Keratinocyte (primary cell): ENCODE measurements around the gene DEFB116. TPM values are rescaled to one million over a fixed set of nuclear protein-coding genes. Genes with fewer than 3 reads are reported as not detected.

Experiments used
- DNase-seq: peaks from one replicate; pipeline ENCODE4 v3.0.0-alpha.2; 2011; ENCODE audit warnings: low read depth, missing footprints, low spot score
- FAIRE-seq: peaks from 2 replicates; lab custom pipeline; 2011; peaks lifted over from hg19 to GRCh38; lab: Jason Lieb, UNC
- H2AFZ ChIP-seq: 2 replicates; pipeline ENCODE4 v1.6.0; 2012; ENCODE audit warnings: low read length, control low read depth, inconsistent platforms; ENCODE audit not compliant: control insufficient read depth
- H3K27ac ChIP-seq: 2 replicates; pipeline ENCODE4 v1.5.1; 2011; ENCODE audit warnings: low read length; ENCODE audit not compliant: control insufficient read depth, insufficient read depth
- H3K27me3 ChIP-seq: 3 replicates; pipeline ENCODE4 v1.6.0; 2011; ENCODE audit warnings: low read length; ENCODE audit not compliant: control insufficient read depth, insufficient read depth; ENCODE audit errors: extremely low read depth
- H3K36me3 ChIP-seq, 2 experiments: 2 replicates in 1 of 2; 3 replicates in 1 of 2; pipeline ENCODE4 v1.5.1; 2011; ENCODE audit warnings: low read length in 2 of 2, mild to moderate bottlenecking in 1 of 2; ENCODE audit not compliant: control insufficient read depth in 2 of 2, insufficient read depth in 2 of 2; ENCODE audit errors: extremely low read depth in 1 of 2
- H3K4me1 ChIP-seq: 3 replicates; pipeline ENCODE4 v1.5.1; 2011; ENCODE audit warnings: low read length; ENCODE audit not compliant: control insufficient read depth, insufficient read depth; ENCODE audit errors: extremely low read depth
- H3K4me2 ChIP-seq: 3 replicates; pipeline ENCODE4 v1.6.0; 2011; ENCODE audit warnings: low read depth, low read length; ENCODE audit not compliant: control insufficient read depth, insufficient read depth; ENCODE audit errors: extremely low read depth
- H3K4me3 ChIP-seq, 3 experiments: fragments of 200-600 bp in 1 of 3; sonication (generic) in 1 of 3; 2 replicates in 2 of 3; 3 replicates in 1 of 3; pipeline ENCODE4 v1.5.1; 2011 to 2016; ENCODE audit warnings: low read length in 3 of 3, mild to moderate bottlenecking in 3 of 3, control low read depth in 2 of 3, inconsistent platforms in 1 of 3, low read depth in 1 of 3, mixed read lengths in 1 of 3, mixed run types in 1 of 3, moderate library complexity in 1 of 3; ENCODE audit not compliant: control insufficient read depth in 2 of 3, insufficient read depth in 2 of 3; ENCODE audit errors: extremely low read depth in 1 of 3
- H3K79me2 ChIP-seq: 2 replicates; pipeline ENCODE4 v1.6.0; 2012; ENCODE audit warnings: low read length; ENCODE audit not compliant: control insufficient read depth, insufficient read depth
- H3K9ac ChIP-seq: 3 replicates; pipeline ENCODE4 v1.6.0; 2011; ENCODE audit warnings: low read length; ENCODE audit not compliant: control insufficient read depth, insufficient read depth; ENCODE audit errors: extremely low read depth
- H3K9me1 ChIP-seq: 3 replicates; pipeline ENCODE4 v1.6.0; 2011; ENCODE audit warnings: low read length; ENCODE audit not compliant: control insufficient read depth, insufficient read depth; ENCODE audit errors: extremely low read depth
- H3K9me3 ChIP-seq: 2 replicates; pipeline ENCODE4 v1.5.1; 2012; ENCODE audit warnings: low read depth, low read length; ENCODE audit not compliant: control insufficient read depth
- H4K20me1 ChIP-seq: 3 replicates; pipeline ENCODE4 v1.6.0; 2011; ENCODE audit warnings: low read length; ENCODE audit not compliant: control insufficient read depth, insufficient read depth; ENCODE audit errors: extremely low read depth
- EZH2 ChIP-seq: IDR thresholded peaks from one replicate; pipeline ENCODE4 v1.6.1; 2012; ENCODE audit warnings: inconsistent platforms, mild to moderate bottlenecking, low read length, moderate library complexity
- dilution Hi-C: fragments of 300-500 bp; cut with MboI; formaldehyde crosslinking; loops from one replicate; pipeline ENCODE4 v1.7.0; 2020; ENCODE audit warnings: low sequenced_read_pairs; ENCODE audit not compliant: extremely low pct_ligation_motif_present
- polyA plus RNA-seq, 5 experiments: library from polyadenylated mRNA; depleted of rRNA in 3 of 5; stranded (reverse) in 3 of 5; stranded (forward) in 1 of 5; unstranded in 1 of 5; fragments of >200 nt; gene quantifications; 1 replicate in 1 of 5; 2 replicates in 3 of 5; 3 replicates in 1 of 5; pipeline versions ENCODE4 v1.2.1 to v1.2.3, GENCODE V29; 2011 to 2012; ENCODE audit warnings: missing spikeins in 2 of 5, low read depth in 1 of 5, low replicate concordance in 1 of 5
- TF ChIP-seq, protein P1 (sequence below), 3 experiments: IDR thresholded peaks in 1 of 3; conservative IDR thresholded peaks in 1 of 3; optimal IDR thresholded peaks in 1 of 3; 2 replicates in 2 of 3; 3 replicates in 1 of 3; pipeline versions ENCODE3 to v1.5.1; 2011; ENCODE audit warnings: low read length in 3 of 3, mild to moderate bottlenecking in 3 of 3, moderate library complexity in 2 of 3, control low read depth in 1 of 3, inconsistent platforms in 1 of 3; ENCODE audit not compliant: insufficient read depth in 2 of 3; ENCODE audit errors: extremely low read depth in 1 of 3

The DEFB116 gene
- polyA plus RNA-seq, 1 donor (not counting 4 experiments of a cell fraction or from before 2014, with no cell fraction given) = not detected

GRCh38 chr20:31274441-31274840 is 33.9 kb downstream of the DEFB116 start:
- FAIRE-seq (no peak), DNase-seq (no peak)
- no peaks in the 10 kb centered on the region for H3K36me3 ChIP-seq
- H2AFZ ChIP-seq = no peak overlapping the region
- H3K9ac ChIP-seq = no peak overlapping the region
- TF ChIP-seq, protein P1, sequence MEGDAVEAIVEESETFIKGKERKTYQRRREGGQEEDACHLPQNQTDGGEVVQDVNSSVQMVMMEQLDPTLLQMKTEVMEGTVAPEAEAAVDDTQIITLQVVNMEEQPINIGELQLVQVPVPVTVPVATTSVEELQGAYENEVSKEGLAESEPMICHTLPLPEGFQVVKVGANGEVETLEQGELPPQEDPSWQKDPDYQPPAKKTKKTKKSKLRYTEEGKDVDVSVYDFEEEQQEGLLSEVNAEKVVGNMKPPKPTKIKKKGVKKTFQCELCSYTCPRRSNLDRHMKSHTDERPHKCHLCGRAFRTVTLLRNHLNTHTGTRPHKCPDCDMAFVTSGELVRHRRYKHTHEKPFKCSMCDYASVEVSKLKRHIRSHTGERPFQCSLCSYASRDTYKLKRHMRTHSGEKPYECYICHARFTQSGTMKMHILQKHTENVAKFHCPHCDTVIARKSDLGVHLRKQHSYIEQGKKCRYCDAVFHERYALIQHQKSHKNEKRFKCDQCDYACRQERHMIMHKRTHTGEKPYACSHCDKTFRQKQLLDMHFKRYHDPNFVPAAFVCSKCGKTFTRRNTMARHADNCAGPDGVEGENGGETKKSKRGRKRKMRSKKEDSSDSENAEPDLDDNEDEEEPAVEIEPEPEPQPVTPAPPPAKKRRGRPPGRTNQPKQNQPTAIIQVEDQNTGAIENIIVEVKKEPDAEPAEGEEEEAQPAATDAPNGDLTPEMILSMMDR (optimal IDR thresholded peaks at IDR 0.05 in 1 of 3, IDR thresholded peaks at IDR 0.05 in 1 of 3, conservative IDR thresholded peaks at IDR 0.05 in 1 of 3; ENCODE audit: extremely low read depth in 1 of 3, insufficient read depth in 2 of 3, low read length in 3 of 3) = no peak
- no peak for TF ChIP-seq EZH2
- no peaks in the 10 kb centered on the region for H3K4me1 ChIP-seq
- no peak overlapping the region for H3K4me3 ChIP-seq
- H3K79me2 ChIP-seq = no peaks in the 10 kb centered on the region
- H3K27me3 ChIP-seq = no peaks in the 10 kb centered on the region
- H4K20me1 ChIP-seq = no peaks in the 10 kb centered on the region
- no peak overlapping the region for H3K27ac ChIP-seq
- H3K4me2 ChIP-seq = no peak overlapping the region
- peaks cover 10% of the 10 kb centered on the region for H3K9me3 ChIP-seq
- dilution Hi-C loops = no loop called here
- H3K9me1 ChIP-seq = no peaks in the 10 kb centered on the region

DNA sequence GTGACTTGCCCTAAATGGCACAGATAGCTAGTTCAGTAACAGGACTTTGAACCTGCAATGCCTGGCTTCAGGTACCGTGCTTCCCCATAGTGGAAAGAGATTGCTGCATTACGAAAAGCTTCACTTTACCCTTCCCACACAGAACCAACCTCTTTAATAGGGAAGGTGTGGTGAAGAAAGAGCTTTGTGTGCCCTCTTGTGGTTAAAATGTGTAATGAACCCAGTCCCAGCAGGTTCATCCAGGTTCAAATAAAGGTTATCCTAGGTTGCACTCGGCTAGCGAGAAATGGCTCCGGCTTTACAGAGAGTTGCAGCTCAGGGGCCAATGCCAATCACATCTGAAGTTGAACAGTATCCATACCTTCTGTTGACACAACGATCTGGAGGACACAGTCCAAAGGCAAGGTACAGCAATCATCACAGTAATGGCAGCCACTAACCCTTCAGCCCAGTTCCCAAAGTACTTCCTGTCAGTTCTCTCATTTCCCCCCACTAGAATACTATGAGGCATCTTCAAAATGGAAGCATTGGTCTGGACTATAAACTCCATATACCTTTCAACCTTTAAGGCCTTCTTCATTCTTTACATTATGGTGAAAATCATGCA is 48.0 kb downstream of the DEFB116 start:
- Histone ChIP-seq H3K4me1 (no peaks in the 10 kb centered on the region), H3K27me3 (no peaks in the 10 kb centered on the region), H3K4me2 (no peak overlapping the region), H3K9me3 (no peaks in the 10 kb centered on the region), H3K9me1 (no peaks in the 10 kb centered on the region), H2AFZ (no peak overlapping the region), H3K27ac (no peak overlapping the region), H3K9ac (no peak overlapping the region), H4K20me1 (no peaks in the 10 kb centered on the region), H3K79me2 (no peaks in the 10 kb centered on the region), H3K36me3 (no peaks in the 10 kb centered on the region), H3K4me3 (no peak overlapping the region)
- DNase-seq (no peak), FAIRE-seq (no peak)
- TF ChIP-seq, protein P1 (optimal IDR thresholded peaks at IDR 0.05 in 1 of 3, IDR thresholded peaks at IDR 0.05 in 1 of 3, conservative IDR thresholded peaks at IDR 0.05 in 1 of 3; ENCODE audit: extremely low read depth in 1 of 3, insufficient read depth in 2 of 3, low read length in 3 of 3) = peak in 2 of 3 experiments; percentile 35 to 49
- TF ChIP-seq EZH2 = no peak
- dilution Hi-C loops = no loop called here
